GM19397 (cell line): ENCODE data around the gene MEG3.

Experiments
- ATAC-seq: cut with Tn5 transposase; IDR thresholded peaks from one replicate; pipeline ENCODE4 v1.9.1; 2021; ENCODE audit warnings: mild to moderate bottlenecking, moderate library complexity; ENCODE audit not compliant: unreplicated experiment

Gene MEG3

GRCh38 chr14:100878271-100879146 is 52.6 kb downstream of the MEG3 start:
- ATAC-seq = no peak

GRCh38 chr14:100879194-100879593 is 53.3 kb downstream of the MEG3 start:
- ATAC-seq = no peak

GRCh38 chr14:100879782-100880181 is 53.9 kb downstream of the MEG3 start:
- ATAC-seq = no peak

GRCh38 chr14:100880271-100881101 is 54.6 kb downstream of the MEG3 start:
- ATAC-seq = no peak

GRCh38 chr14:100881211-100882025 is 55.5 kb downstream of the MEG3 start:
- ATAC-seq = no peak

- ATAC-seq = no peak
Measured at GRCh38 chr14:100882026-100882967, 56.4 kb downstream of the MEG3 start.

- no peak for ATAC-seq
Measured at GRCh38 chr14:100882991-100883788, 57.3 kb downstream of the MEG3 start.

- no peak for ATAC-seq
Measured at GRCh38 chr14:100883789-100884101, 57.8 kb downstream of the MEG3 start.

- no peak for ATAC-seq
Measured at GRCh38 chr14:100884456-100884855, 58.5 kb downstream of the MEG3 start.

GRCh38 chr14:100885196-100885595 is 59.3 kb downstream of the MEG3 start:
- ATAC-seq = no peak

GRCh38 chr14:100885617-100886016 is 59.7 kb downstream of the MEG3 start:
- ATAC-seq = no peak

GRCh38 chr14:100887728-100888335 is 61.9 kb downstream of the MEG3 start:
- ATAC-seq = no peak

GRCh38 chr14:100888789-100889315 is 62.9 kb downstream of the MEG3 start:
- no peak for ATAC-seq

GRCh38 chr14:100889641-100890040 is 63.7 kb downstream of the MEG3 start:
- no peak for ATAC-seq

- no peak for ATAC-seq
Measured at GRCh38 chr14:100890061-100890850, 64.3 kb downstream of the MEG3 start.

GRCh38 chr14:100891051-100891450 is 65.1 kb downstream of the MEG3 start:
- ATAC-seq = no peak

GRCh38 chr14:100891501-100892445 is 65.9 kb downstream of the MEG3 start:
- no peak for ATAC-seq
